NAMALWA (cell line): ENCODE data around the gene CPVL.

Experiments
- DNase-seq: peaks from one replicate; pipeline ENCODE4 v3.0.0-alpha.2; 2015; ENCODE audit warnings: low spot score

The CPVL gene

DNA sequence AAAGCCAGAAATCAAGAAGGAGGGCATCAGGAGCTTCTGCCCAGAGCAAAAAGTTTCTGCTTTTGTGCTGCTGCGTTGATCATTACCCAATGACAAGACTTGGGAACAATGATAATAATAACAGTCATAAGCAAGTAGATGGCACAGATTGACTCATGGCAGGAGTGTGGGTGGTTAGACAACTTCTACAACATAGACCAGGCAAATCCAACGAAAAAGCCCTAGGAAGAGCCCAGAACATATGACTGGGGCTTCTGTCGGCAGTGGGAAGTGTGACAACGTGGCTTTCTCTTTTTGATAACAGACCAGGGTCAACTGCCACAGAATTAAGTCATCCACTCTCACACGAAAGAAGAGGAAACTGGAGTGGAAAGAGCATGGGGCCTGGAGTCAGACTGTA, 102.8 kb downstream of the CPVL start:
- no peak for DNase-seq

DNA sequence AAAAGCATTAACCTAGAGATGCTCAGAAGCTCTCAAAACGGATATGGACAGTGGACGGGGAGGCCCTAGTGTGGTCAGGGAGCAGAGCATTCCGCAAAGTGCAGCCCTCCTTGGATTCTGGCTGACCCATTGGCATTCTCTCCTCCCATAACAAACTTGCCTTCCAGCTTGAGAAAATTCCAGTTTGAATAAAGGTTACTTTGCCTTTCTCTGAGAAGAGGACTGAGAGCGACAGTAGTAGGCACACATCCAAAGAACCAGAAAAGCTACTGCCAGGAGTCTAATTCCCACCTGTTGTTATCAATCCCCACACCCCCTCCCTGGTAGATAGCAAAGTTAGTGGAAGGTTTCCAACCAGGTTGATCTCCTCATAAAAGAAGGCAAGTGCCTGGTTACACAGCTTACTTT, 103.5 kb downstream of the CPVL start:
- no peak for DNase-seq

DNA sequence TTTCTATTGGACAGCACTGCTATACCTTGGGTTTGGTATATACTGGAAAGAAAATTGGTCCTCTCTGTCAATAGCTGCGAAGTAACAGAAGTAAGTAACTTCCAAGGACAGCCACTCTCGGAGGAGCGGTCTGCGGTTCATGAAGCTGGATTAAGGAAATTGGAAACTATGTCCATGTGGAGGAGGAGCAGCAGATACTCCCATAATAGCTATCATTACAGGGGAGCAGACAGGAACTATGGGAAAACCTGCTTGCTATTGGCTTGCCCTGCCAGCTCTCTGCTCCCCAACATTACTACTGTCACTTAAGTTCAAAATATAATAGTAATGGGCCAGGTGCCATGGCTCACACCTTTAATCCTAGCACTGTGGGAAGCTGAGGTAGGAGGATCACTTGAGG, 104.3 kb downstream of the CPVL start:
- DNase-seq, result no peak

DNA sequence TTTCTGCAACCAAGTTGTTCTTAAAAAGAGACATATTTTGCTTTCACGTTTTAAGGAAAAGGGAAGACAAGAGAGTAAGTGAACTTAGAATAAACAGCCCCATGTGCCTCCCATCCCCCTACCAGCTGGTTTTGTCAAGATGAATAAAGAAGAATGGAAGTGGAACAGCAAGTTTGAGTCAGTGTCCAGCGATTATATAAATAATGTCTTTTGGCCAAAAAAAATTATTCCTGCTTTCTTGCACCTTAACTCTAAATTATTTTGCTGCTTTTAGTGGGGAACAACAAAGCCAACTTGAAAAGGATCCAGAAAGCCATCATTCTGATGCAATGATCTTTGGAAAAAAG, 105.8 kb downstream of the CPVL start:
- no peak for DNase-seq

DNA sequence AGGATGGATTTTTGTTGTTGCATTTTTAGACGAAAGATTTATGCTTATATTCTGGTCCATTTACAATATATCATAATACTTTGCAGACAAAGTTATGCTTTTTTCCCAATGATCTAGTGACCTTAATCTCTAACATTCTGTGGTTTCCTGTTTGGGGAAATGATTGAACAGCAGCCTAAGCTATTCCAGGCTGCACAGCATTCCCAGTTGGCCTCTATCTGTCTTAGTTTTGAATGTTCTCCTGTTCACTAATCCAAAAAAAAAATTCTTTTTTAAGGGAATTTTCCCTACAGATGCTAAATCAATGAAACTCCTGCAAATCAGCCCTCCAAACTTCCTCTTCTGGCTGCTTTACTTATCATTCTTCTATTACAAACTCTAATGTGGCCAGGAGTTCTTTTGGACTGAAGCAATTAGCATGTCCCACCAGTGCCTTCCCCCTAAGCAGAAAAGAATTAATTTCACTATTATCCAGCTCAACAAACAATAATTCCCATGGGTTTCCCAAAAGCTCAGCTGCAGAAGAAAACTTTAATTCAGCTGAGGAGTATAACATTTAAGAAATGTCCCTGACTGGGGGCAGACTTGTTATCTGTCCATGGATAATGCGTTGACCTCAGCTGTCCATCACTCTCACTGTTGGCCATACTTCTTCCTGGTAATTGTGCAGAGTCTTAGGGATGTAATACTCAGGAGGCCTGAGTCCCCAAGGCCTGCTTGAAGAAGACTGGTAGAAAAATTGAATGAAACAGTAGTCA, 106.3 kb downstream of the CPVL start:
- no peak for DNase-seq

DNA sequence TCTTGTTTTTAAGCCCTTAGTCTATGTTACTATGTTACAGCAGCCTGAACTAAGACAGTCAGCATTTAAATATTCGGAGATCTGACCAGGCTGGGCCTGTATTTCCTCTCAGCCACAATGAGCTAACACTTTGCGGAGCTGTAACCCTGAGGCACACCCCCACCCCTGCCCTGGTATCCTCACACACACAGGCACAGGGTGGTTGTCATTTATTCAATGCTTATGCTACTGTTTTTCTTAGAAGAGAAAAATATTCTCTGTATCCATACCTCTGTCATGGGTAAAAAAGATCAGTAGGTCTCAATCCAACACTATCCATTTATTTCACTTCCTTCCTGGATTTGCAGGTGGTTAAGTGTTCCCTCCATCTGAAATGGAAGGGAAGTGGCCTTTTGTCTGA, 107.9 kb downstream of the CPVL start:
- no peak for DNase-seq

DNA sequence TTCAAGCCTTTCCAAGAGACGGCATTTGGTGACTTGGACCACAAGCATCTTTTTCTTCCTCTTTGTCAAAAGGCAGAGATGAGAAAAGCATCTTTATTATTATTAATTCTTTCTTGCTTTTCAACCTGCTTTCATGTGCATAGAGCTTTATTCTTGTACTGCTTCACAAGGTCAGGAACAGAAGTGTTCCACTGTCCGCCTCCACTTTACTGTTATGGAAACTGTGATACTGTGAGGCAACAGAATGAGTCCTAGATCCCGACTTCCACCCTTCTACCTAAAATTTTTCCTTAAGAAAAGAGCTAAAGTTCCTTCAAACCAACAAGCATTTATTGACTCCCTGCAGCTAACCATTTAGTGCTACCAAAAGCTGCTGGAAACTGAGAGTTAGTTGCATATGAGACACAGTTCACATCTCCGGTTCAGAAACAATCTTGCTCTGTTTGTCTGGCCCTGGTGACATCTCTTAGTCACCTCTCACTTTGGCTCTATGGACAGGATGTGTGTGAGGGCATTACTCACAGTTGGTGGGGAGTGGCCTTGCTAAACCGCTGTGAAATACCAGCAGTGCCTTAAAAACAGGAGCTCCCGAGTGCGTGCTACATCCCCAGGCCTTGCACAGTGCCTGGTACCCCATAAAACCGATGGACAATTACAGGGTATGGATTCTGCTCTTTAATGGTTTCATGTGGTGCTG, 111.1 kb downstream of the CPVL start:
- DNase-seq, result no peak

DNA sequence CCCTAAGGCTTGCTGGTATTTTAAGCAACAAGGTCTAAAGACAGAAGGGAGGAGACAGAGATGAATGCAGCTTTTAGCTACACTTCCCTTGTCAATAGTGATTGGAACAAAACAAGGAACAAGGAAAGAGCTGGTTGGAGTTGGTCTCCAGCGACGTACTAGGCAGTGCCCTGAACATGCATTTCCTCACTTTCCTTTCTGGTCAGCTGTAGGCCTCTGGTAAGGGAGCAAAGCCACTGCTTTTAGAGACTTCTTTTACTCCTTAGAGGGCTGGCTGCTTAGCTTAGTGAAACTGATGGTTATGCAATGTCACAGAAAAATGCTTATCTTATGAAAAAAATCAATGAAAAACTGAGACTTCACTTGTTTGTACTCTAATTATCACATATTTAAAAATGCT, 112.8 kb downstream of the CPVL start:
- no peak for DNase-seq

DNA sequence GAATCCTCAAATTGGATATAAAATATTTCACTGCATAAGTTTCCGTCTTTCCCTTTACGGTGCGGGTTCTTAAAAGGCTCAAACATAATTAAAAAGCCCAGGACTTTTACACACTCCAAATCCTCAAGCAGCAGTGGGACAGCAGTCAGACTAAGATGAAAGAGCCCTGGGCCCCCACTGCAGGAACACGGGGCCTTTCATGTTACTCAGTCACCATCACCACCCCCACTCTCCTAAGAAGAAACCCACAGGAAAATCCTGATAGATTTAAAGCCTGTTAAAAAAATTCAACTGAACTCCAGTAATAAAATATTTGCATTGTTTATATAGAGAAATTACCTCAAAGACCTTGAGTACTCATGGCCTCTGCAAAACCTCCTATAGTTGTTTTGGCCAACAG, 114.2 kb downstream of the CPVL start:
- DNase-seq, result no peak

DNA sequence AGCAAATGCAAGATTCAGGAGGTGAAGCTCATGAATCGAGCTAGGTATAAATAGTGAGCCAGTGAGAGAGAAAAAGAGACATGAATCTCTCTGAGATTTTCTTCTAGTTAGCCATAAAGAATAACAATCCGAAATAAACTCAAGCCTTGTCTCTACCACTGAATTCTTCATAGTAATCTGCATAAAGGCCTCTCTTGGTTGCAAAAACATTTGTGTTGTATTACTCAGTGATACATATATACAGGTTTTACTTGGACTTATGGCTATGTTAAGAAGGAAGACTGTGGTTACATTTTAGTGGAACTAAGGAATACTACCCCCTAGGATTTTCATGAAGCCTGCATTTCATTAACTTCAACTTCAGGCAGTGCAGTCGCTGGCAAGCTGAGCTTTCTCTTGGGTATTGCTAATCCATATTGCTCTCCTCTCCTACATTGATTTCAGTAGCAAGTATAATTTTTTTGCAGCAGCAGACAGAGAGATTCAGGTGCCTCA, 115.5 kb downstream of the CPVL start:
- DNase-seq, result no peak

DNA sequence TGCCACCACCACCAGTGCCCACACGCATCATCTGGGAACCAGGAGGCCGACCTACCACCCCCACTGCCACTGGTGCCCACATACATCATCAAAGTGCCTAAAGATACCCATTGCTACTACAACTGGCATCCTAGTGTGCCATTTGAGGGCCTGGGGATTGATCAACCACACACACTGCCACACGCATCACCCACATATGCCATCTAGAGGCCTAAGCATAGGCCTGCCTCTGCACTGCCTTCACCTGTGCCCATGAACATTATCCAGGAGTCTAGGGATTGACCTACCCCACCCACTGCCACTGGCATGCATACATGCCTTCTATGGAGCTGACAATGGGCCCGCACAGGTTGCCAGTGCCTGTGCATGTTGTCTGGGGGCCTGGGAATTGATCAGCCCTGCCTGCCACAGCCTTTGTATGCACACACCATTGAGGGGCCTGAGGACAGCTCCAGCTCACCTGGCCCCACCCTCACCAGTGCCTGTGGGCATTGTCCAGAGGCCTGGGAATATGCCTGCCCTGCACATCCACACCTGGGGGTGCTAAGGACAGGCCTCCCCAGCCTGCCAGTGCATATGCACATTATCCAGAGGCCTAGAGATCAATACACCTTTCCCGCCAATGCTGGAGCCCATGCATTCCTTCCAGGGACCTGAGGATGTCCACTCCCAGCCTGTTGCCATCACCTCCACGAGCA, 123.9 kb downstream of the CPVL start:
- DNase-seq, result no peak

DNA sequence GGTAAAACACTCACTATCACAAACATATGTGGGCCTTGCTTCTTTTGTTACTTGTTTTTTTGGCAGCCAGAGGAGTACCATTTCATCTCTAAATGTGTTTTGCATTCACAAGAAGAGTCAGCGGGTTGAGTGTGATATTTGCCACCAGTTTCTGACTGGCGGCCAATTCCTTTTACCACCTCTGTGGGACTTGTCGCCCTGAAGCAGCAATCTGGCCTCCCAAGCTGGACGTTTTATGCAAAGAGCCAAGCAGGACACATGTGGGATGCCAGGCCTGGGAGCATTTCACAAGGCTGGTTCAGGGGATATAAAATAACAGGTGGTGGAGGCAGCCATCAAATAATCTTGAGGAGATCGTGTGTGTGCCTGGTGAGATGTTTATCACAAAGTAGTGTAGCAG, 126.4 kb downstream of the CPVL start:
- no peak for DNase-seq

DNA sequence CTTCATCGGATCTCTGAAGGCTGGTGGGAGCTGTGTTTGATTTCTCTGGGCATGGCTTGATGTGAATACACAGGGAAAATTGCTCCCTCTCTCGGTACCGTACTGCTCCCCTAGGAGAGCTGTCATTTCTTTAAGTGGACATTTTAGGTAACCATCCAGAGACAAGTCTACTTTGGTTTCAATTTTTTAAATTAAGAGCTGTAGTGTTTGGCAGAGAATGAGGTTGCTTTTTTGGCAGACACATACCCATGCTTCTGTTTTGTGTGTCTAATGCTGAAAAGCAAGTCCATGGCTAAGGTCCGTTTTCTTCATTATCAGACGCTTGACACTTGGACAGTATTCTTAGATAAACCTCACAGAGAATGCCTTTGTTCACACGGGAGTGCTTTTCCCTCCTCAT, 127.0 kb downstream of the CPVL start:
- DNase-seq, result no peak

DNA sequence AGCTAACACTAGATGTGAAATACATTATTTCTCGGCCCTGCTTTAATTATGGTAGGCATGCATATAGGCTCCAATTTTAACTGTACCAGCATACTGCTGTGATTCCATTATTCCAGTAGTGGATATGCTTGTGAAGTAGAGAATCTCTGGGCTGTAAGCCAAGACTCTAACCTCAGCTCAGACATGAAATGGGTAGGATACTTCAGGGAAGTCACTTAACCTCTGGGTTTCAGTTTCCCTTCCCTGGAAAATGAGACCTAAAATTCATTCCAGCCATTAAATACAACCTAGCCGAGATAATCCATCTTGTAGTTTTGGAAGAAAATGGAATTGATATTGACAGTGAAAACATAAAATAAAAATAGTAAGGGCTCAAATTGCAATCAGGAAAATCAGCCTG, 128.6 kb downstream of the CPVL start:
- DNase-seq, result no peak

DNA sequence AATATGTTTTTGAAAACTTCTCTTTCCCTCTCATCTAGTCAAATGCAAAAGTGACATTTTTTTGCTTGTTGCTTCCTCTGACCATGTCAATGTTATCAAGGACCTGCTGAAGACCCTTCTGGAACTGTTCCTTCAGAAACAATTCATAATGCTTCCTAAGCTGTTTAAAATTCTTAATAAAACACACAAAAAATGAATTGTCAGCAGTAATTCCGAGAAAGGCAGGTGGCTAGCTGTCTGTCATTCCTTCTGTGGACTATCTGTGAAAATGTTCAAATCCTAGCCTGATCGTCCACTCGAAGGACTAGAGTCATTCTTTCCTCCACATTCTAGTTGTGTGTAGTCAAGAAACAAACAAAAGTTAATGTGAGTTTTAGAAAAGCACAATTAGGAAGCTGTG, 131.6 kb downstream of the CPVL start:
- no peak for DNase-seq

DNA sequence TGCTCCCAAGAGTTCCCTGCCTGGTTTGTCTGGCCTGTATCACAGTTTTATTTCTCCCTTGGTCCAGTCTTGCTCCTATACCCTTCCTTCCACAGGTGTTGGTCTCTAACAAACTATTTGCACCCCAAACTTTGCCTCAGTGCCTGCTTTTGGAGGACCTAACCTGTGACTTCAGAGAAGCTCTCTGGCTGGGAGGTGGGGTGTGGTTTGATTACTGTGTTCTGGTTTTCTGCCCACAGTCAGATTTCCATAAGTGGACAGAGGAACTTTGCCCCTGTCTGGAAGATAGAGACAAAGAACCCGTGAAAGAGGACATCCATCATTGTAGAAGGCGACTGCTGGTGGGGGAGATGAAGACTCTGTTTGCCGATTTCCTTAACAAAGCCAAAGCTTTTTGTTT, 132.4 kb downstream of the CPVL start:
- DNase-seq, result no peak

DNA sequence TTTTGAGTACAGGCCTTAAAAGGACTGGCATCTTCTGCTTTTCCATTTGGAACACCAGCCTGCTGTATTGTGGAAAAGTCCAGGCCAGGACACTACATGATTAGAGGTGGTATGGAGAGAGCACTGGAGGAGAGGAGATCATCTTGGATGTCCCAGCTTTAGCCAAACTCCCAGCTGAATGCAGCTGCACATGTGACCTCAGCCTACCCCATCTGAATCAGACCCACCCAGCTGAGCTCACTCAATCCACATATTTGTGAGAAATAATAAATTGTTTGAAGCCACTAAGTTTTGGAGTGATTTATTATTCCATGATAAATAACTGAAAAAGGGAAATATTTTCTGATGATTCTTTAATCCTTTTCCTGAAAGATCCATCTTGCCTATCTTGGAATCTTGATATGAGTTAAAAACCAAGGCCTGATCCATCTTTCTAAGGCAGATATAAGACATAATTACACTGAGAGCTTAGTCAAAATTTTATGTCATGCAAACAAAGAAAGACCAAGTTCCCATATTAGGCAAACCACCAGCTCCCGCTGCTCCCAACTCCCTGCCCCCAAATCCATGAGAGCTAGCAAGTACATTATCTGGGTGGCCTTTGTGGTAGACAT, 133.1 kb downstream of the CPVL start:
- DNase-seq, result no peak

DNA sequence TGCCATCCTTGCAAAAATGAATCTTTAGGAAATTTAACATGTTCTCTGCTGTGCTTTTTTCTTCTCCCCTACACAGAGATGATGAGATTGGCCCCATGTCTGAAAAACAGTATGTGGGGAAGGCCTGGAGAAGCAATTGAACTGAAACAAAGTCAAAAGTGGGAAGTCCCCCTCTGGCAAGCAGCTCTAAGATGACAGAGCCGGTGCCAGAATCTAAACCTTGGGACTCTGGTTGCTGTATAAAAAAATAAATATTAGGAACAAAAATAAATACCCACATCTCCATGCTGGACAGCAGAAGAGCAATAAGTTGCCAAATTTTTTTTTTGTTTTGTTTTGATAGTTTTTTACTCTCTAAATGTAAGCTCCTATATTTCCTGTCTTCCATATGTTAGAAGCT, 136.4 kb downstream of the CPVL start:
- DNase-seq, result no peak

DNA sequence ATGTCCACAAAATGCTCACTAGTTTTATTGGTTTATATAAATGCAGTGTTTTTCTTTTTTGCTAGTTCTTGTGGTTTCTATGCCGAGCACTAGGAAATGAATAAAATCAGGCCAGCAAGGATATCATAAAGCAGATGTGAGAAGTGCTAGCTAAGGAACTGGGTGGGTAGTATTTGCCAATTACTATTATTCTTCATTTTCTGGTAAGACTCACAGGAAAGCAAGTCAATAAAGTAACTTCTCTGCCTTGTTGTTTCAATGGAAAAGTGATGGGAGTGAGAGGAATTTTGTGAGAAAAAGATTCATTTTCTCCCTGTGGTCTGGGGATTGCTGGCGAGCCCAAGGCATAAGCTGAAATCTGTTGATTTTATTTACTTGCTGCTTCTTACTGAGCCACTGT, 137.7 kb downstream of the CPVL start:
- no peak for DNase-seq

DNA sequence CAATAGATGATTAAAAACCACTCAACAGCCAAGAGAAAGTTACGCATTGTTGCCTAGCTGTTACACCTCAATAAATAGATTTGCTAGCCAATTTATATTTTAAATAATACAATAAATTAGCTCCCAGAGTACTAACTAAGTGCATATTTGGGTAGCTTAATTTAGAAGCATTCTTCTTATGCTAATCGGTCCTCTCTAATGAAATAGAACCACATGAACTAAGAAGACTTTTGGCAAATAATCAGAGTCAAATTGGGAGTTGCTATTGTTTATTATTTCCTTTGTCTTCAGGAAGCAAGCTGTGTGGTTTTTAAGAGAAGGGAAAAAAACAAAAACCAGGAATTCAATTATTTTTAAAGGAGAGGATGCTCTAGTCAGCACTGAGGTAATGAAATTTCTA, 139.2 kb downstream of the CPVL start:
- no peak for DNase-seq

DNA sequence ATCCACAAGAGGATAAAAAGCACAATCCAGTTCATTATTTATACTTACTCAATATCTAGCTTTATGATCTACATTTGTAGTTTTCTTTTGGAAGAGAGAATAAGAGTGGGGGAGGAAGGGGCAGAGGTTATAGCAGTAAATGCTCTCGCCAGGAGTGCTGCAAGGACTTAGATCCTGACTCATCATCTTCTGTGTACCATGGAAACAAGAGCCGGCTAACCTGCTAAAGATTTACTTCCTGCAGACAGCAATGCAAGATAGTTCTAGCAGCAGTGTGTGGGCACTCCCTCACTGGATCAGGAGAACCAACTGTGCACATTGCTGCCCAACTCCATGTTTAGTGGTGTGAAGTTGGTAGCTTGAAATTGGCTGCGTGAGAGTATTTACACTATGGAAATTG, 140.5 kb downstream of the CPVL start:
- DNase-seq, result no peak

DNA sequence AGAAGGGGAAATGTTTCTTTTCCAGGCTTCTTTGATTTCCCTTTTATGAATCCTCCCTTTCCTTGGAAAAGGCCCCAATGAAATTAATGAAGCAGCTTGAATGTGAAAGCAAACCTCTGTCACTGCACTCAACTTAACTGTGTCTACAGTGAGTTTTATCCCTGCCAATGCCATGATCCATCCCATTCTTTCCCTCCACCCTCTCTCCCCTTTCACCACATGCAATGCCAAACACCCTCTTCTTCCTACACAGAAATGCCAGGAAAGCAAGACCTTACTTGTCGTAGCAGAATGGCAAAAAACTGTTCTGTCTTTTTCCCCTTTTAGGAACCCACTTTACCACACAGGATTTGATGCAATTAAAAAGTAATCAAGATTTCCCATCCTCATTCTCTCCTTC, 140.9 kb downstream of the CPVL start:
- no peak for DNase-seq

DNA sequence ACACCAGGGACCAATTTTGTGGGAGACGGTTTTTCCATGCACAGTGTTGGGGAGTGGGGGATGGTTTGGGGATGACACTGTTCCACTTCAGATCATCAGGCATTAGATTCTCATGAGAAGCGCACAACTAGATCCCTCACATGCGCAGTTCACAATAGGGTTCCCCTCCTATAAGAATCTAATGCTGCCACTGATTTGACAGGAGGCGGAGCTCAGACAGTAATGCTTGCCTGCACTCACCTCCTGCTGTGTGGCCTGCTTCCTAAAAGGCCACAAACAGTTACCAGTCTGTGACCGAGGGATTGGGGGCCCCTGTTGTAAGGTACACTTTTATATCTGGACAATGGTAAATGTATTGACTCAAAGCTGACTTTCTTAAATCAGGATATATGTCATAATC, 142.6 kb downstream of the CPVL start:
- DNase-seq, result no peak
